Tibial nerve (tissue), 3 donors: ENCODE results near the gene ANXA10.

Experiments
- POLR2A ChIP-seq, 2 donors: fragments of 450-650 bp; IDR thresholded peaks; one replicate each; pipeline ENCODE4 v1.6.1; 2017; ENCODE audit warnings: antibody characterized with exemption in 2 of 2, mild to moderate bottlenecking in 2 of 2, moderate library complexity in 2 of 2
- TF ChIP-seq, protein P1 (sequence below), 5 experiments: fragments of 200-600 bp in 3 of 5; fragments of 450-650 bp in 2 of 5; sonication (generic) in 3 of 5; IDR thresholded peaks; one replicate each; pipeline ENCODE4 v1.5.1; 2016 to 2019; ENCODE audit warnings: antibody characterized with exemption in 5 of 5, mild to moderate bottlenecking in 3 of 5, moderate library complexity in 2 of 5

DNA sequence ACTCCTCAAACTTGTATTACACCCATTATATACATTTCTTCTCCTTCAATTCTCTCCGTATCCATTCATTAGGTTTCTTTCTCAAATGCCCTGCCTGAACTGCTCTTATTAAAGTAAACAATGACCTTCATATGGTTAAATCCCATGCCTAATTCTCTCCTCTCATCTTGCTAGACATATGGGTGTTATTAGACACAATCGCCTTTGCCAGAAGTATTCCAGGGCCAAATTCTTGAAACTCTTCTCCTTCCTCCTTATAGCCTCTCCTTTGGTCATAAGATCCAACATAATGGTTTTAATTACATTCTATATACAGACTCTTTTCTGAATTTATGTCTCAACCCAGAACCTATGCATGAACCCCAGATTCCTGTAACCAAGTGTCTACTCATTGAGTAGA, 4.8 kb downstream of the ANXA10 start:
- TF ChIP-seq, protein P1, sequence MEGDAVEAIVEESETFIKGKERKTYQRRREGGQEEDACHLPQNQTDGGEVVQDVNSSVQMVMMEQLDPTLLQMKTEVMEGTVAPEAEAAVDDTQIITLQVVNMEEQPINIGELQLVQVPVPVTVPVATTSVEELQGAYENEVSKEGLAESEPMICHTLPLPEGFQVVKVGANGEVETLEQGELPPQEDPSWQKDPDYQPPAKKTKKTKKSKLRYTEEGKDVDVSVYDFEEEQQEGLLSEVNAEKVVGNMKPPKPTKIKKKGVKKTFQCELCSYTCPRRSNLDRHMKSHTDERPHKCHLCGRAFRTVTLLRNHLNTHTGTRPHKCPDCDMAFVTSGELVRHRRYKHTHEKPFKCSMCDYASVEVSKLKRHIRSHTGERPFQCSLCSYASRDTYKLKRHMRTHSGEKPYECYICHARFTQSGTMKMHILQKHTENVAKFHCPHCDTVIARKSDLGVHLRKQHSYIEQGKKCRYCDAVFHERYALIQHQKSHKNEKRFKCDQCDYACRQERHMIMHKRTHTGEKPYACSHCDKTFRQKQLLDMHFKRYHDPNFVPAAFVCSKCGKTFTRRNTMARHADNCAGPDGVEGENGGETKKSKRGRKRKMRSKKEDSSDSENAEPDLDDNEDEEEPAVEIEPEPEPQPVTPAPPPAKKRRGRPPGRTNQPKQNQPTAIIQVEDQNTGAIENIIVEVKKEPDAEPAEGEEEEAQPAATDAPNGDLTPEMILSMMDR (IDR thresholded peaks at IDR 0.05), result no peak
- no peak for TF ChIP-seq POLR2A (IDR thresholded peaks at IDR 0.05)
